NCI-H1092 (cell line): ENCODE results near the gene NCOA3.

ENCODE experiments used
- DNase-seq: peaks from one replicate; lab custom pipeline; 2025; lab: John Stamatoyannopoulos, UW

NCOA3 gene

DNA sequence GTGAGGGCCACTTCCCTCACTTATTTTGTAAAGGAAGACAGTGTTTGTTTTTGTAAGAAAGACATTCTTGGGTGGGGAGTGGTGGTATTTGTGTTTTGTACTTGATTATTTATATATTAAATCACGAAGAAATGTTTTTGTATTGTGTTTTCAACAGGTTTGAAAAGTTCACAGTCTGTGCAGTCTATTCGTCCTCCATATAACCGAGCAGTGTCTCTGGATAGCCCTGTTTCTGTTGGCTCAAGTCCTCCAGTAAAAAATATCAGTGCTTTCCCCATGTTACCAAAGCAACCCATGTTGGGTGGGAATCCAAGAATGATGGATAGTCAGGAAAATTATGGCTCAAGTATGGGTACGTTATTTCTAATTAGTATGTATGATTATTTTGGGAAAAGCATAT is 137.2 kb downstream of the NCOA3 start:
- DNase-seq, result no peak

GRCh38 chr20:47642118-47642517 is 140.4 kb downstream of the NCOA3 start:
- no peak for DNase-seq

DNA sequence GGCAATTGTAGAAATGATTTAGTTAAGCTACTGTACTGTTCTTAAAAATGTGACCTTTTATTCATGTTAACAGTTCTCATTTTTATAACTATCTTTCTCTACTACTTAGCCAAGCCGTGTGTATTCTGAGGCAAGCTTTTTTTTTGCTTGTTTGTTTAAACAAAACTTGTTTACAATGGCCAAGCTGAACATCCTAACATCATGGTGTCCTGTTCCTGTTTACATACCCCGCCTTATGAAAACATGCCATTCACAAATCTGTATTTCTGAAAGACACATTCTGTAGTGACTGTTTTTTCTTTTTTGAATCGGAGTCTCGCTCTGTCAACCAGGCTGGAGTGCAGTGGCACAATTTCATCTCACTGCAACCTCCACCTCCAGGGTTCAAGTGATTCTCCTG is 140.9 kb downstream of the NCOA3 start:
- no peak for DNase-seq

- no peak for DNase-seq
Measured at GRCh38 chr20:47645632-47646031, 143.9 kb downstream of the NCOA3 start.

DNA sequence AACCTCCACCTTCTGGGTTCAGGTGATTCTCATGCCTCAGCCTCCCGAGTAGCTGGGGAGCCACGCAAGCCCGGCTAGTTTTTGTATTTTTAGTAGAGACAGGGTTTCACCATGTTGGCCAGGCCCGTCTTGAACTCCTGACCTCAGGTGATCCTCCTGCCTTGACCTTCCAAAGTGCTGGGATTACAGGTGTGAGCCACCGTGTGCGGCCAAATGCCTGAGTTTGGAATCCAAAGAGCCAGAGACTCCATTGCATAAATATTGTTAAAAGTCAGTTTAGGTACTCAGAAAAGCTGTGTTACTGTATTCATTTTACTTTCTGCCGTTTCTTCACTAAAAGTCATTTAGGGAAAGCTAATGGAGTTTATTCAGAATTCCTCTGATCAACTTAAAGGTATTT is 146.3 kb downstream of the NCOA3 start:
- no peak for DNase-seq

DNA sequence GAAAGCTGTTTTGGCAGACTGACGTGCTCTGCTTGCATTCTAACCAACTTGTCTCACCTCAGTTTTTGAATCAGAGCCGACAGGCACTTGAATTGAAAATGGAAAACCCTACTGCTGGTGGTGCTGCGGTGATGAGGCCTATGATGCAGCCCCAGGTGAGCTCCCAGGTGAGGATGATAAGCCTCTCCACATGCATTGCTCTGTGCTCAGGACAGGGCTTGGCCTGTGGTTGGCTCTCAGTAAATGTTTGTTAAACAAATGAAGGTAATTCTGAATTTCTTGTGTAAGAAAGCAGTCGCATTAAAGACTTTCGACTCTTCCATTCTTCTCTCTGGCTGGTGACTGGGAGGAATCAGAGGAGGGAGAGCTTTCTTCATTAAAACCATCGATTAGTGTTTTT is 147.3 kb downstream of the NCOA3 start:
- DNase-seq, result no peak

DNA sequence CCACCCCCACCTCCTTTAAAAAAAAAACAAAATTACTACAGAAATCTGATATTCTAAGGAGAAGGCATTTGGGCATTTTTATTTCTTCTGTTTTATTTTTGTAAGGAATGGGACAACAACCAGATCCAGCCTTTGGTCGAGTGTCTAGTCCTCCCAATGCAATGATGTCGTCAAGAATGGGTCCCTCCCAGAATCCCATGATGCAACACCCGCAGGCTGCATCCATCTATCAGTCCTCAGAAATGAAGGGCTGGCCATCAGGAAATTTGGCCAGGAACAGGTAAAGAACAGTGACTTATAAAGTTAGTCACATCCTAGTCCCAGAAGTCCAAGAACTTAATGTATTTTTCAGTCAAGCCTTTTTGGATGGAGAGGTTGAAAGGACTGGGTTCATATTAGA is 150.6 kb downstream of the NCOA3 start:
- DNase-seq, result no peak

DNA sequence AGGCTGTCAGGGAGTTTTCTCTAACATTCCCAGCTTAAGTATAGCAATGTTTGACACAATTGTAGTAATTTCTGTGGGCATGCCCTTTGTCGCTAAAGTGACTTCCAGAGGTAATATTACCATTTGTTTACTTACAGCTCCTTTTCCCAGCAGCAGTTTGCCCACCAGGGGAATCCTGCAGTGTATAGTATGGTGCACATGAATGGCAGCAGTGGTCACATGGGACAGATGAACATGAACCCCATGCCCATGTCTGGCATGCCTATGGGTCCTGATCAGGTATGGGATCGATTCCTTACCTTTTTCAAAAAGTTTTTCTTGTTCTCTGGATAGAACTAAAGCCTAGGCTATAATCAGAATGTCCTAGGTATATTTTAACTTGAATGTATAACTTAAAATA is 151.1 kb downstream of the NCOA3 start:
- no peak for DNase-seq

DNA sequence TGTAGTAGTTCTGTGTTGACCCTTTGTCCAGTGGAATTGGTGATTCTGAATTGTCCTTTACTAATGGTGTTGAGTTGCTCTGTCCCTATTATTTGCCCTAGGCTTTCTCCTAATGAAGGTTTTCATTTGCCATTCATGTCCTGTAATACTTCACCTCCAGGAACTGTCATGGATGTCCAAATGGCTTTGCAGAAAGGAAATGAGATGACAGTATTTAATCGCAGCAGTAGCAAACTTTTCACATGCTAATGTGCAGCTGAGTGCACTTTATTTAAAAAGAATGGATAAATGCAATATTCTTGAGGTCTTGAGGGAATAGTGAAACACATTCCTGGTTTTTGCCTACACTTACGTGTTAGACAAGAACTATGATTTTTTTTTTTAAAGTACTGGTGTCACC is 152.2 kb downstream of the NCOA3 start:
- DNase-seq, result no peak

- DNase-seq, result no peak
Measured at GRCh38 chr20:47654370-47654769, 152.7 kb downstream of the NCOA3 start.

GRCh38 chr20:47655635-47656034 is 153.9 kb downstream of the NCOA3 start:
- no peak for DNase-seq

DNA sequence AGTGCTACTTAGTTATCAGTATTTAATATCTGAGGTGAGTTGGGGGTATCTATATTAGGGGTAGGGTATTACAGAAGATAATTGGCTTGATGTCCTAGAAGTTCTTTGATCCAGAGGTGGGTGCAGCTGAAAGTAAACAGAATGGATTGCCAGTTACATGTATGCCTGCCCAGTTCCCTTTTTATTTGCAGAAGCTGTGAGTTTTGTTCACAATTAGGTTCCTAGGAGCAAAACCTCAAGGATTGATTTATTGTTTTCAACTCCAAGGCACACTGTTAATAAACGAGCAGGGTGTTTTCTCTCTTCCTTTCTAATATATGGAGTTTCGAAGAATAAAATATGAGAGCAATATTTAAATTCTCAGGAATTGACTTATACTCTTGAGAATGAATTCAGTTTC is 154.6 kb downstream of the NCOA3 start:
- DNase-seq, result no peak

- no peak for DNase-seq
Measured at GRCh38 chr20:47659904-47660601, 158.4 kb downstream of the NCOA3 start.

GRCh38 chr20:47660602-47660905 is 158.9 kb downstream of the NCOA3 start:
- no peak for DNase-seq

DNA sequence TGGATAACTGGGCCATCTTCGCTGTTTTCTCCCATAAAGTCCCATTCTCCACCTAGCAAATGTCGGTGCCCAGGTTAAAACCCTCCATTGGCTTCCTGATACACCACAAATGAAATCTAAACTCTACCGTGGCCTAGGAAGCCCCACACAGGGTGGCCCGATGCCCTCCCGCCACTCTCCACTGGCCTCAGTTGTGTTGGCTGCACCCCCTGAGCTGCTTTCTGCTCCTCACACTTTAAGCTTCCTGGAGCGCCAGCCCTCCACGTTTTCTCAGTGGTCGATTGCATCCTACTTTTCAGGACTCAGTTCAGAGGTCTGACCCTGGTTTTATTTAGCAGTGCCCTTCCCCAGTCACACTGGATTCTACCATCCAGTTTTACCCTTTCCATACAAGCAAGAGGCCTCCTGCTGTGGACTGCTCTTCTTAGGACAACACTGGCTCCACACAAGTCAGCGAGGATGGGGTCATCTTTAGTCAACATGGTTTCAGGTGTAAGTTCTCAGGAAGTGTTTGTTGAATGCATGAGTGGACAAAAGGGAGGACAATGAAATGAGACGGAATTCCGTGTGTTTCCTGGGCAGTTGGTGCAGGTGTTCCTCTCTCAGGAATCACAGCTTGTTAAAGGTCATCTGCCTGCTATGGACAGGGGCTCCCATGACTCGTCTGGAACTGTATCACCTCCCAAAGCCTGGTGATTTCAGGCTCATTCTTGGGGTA is 159.5 kb downstream of the NCOA3 start:
- no peak for DNase-seq

- no peak for DNase-seq
Measured at GRCh38 chr20:47661714-47662113, 160.0 kb downstream of the NCOA3 start.

DNA sequence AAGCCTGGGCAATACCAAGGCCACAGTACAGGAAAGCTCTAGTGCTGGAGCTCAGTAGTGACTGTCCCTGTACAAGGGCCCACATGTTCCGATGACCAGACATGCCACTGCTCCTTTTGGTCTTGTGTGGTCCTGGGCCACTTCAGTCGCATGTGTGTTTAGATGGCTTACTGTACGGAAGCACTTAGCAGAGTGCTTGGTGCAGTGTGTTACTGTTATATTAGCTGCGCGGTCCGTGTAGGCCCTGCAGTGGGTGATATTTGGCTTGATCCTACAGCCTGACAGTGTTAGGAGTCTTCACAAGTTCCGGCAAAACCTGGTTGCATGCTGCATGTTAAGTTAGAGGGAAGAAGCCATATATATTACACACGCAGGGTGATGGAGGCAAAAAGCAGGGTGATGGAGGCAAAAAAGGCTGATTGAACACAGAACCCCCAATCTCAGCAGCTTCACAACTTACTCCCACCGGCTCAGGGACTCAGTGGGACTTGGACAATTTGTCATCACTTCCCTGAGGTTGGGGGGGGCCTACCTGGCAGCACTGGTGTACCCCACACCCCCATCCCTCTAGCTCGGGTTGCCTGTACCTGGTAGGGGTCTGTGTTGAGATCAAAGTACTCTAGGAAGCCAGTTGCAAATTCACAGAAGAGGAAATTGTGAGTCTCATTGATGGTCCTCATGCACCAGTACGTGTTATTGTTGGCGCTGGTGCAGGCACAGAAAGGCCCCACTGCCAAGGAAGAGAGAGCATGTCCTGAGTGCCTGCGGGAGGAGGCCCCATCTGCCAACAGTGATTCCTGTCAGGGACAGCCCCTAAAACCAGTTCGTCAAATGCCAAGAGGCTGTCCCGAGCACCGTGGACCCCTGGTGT is 161.0 kb downstream of the NCOA3 start:
- no peak for DNase-seq

DNA sequence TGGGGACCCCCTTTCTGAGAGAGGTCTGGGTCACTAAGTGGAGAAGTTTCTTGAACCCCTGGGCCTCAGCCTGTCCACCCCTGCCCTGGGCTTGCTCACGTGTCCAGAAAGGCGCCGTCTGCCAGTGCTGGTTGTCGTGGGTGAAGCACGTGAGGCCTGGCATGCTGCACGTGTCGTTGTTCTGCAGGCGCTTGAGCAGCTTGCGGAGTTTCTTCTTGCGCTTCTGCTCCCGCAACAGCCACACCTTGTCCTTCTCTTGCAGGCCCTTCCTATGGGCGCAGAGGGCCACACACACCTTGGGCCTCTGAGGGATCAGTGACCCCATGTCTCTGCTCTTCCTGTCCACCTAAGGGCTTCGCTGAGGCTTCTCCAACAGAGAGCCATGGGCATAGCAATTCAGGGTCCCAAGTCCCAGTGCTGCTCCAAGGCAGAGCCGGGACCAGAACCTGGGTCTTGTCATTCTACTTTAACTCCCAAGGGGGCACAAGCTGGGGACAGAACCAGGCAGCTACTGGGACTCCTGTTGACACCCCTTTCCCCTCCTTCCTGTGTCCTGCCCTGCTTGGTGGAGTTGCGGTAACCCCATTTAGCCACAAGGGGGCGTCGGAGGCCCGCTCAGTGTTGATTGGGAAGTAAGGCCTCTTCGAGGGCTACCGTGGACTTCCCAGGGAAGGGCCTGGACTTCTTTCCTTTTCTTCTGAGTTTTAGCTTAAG is 161.8 kb downstream of the NCOA3 start:
- DNase-seq, result peak; percentile 52

DNA sequence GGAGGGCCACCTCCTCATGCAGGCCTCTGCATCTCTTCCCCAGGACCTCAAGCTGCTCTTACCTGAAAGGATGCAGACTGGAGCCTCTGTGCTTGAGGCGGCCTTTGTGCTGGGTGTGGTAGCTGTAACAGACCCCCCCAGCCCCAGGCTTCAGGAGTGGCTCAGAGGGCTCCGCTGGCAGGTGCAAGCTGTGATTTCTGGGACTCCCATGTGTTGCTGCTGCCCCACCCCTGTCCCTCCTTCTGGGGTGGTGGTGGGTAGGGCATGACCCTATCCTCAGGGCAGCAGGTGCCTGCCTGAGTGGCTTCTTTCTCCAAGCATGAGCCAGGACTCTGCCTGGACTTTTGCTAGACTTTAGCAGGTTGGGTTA is 162.4 kb downstream of the NCOA3 start:
- DNase-seq, result no peak

GRCh38 chr20:47664744-47665143 is 163.1 kb downstream of the NCOA3 start:
- DNase-seq, result no peak

DNA sequence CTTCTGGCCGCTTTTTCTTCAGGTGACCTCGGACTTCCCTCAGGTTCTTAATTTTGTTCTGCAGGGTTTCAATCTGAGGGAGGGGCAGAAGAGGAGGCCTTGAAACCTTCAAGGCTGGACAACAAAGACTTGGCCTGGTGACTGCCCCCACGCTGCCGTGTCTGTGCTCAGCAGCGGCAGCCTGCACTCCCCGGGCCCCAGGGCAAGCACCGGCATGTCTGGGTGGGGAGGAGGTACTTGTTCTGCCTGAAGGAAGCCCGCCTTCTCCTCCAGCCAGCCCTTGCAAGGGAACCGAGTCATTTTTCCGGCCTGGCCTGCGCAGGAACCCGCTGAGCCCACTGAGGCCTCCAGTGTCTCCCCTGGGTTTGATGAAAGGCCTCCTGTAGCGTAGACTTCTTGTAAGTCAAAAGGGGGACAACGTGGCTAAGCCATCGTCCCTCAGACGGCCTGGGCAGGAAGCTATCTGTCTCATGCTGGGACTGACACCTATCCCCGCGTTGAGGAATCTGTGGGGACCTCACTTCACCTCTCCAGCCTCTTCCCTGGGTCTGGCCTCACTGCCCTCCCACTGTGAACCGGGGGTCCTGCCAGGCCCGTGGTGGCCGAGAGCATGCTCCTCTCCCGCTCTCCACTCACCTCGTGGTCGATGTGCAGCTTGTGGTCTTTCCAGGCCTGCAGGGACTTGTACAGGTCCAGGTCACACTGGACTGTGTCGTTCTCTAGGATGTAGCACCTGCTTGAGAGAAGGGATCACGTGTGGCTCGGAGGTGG is 163.7 kb downstream of the NCOA3 start:
- DNase-seq, result no peak

DNA sequence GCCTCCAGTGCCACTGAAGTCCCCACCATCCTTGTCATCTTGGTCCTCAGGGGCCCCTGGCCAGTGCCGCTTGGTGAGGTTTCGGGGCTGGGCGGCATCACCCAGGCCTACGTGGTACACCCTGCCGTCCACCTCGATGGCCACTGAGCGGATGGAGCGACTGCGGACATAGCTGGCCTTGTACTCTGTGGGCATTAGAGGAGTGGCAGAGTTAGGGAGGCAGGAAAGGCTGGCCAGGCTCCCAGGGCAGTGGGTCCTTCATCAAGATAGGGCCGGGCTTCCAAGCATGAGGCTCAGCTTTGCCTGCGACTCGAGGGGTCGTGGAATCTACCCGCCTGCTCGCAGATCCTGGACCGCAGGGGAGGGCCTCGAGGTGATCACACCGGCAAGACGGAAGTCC is 164.6 kb downstream of the NCOA3 start:
- DNase-seq, result no peak
